Endothelial cell of umbilical vein (primary cell): ENCODE results near the gene PLEKHG4B. TPM values are rescaled to one million over a fixed set of nuclear protein-coding genes. Genes with fewer than 3 reads are reported as not detected.

Experiments
- BruUV-seq: library from RNA; stranded (reverse); fragments of 400-500 nt; replicated peaks from 2 replicates; lab custom pipeline; 2021; lab: Mats Ljungman, UMichigan
- CTCF ChIA-PET: fragments of 300-600, 350-600 bp; sonication (Branson Sonifier 250); formaldehyde crosslinking; loops from one replicate; lab custom pipeline; 2021; ENCODE audit warnings: antibody characterized with exemption, inconsistent platforms; lab: Charles Lee
- POLR2A ChIA-PET: fragments of 300-600, 350-600 bp; sonication (Branson Sonifier 250); formaldehyde crosslinking; loops from one replicate; lab custom pipeline; 2021; ENCODE audit warnings: antibody characterized with exemption, inconsistent platforms; lab: Charles Lee
- DNase-seq: peaks from one replicate; pipeline ENCODE4 v3.0.0-alpha.2; 2011; ENCODE audit warnings: low read depth, low spot score
- FAIRE-seq: peaks from 2 replicates; lab custom pipeline; 2011; peaks lifted over from hg19 to GRCh38; lab: Jason Lieb, UNC
- H2AFZ ChIP-seq: 2 replicates; pipeline ENCODE4 v1.6.0; 2012; ENCODE audit warnings: low read depth, low read length, control low read depth, inconsistent platforms
- H3K27ac ChIP-seq: 2 replicates; pipeline ENCODE4 v1.5.1; 2011; ENCODE audit warnings: low read depth, mild to moderate bottlenecking, control low read depth, low read length, moderate library complexity; ENCODE audit not compliant: insufficient read depth
- H3K27me3 ChIP-seq, 2 experiments: 2 replicates each; pipeline versions ENCODE4 v1.6.0 to v1.6.1; 2011; ENCODE audit warnings: low read length in 2 of 2, mixed read lengths in 1 of 2; ENCODE audit not compliant: control insufficient read depth in 2 of 2, insufficient read depth in 2 of 2
- H3K36me3 ChIP-seq, 2 experiments: 2 replicates in 1 of 2; 3 replicates in 1 of 2; pipeline ENCODE4 v1.5.1; 2011; ENCODE audit warnings: low read length in 2 of 2, mild to moderate bottlenecking in 1 of 2, moderate library complexity in 1 of 2; ENCODE audit not compliant: control insufficient read depth in 2 of 2, insufficient read depth in 2 of 2; ENCODE audit errors: extremely low read depth in 1 of 2
- H3K4me1 ChIP-seq: 3 replicates; pipeline ENCODE4 v1.5.1; 2011; ENCODE audit warnings: mild to moderate bottlenecking, low read length; ENCODE audit not compliant: control insufficient read depth, insufficient read depth; ENCODE audit errors: extremely low read depth
- H3K4me2 ChIP-seq: 2 replicates; pipeline ENCODE4 v1.6.1; 2011; ENCODE audit warnings: low read length, control low read depth, mixed read lengths; ENCODE audit not compliant: insufficient read depth
- H3K4me3 ChIP-seq, 3 experiments: fragments of 200-600 bp in 1 of 3; sonication (generic), shearing (Covaris generic) in 1 of 3; replicated peaks in 1 of 3; 2 replicates each; pipeline ENCODE4 v1.5.1; 2011 to 2016; ENCODE audit warnings: control low read depth in 3 of 3, low read length in 3 of 3, mild to moderate bottlenecking in 2 of 3, inconsistent platforms in 1 of 3, low read depth in 1 of 3, moderate library complexity in 1 of 3; ENCODE audit not compliant: insufficient read depth in 1 of 3
- H3K79me2 ChIP-seq: 2 replicates; pipeline ENCODE4 v1.6.0; 2012; ENCODE audit warnings: low read length, inconsistent platforms; ENCODE audit not compliant: control insufficient read depth, insufficient read depth
- H3K9ac ChIP-seq: replicated peaks from 2 replicates; pipeline ENCODE3; 2011; ENCODE audit warnings: low read length, control low read depth; ENCODE audit not compliant: insufficient read depth; ENCODE audit errors: extremely low read depth
- H3K9me1 ChIP-seq: replicated peaks from 3 replicates; pipeline ENCODE4 v1.6.0; 2011; ENCODE audit warnings: mild to moderate bottlenecking, low read length; ENCODE audit not compliant: control insufficient read depth, insufficient read depth; ENCODE audit errors: extremely low read depth
- H3K9me3 ChIP-seq: replicated peaks from 2 replicates; pipeline ENCODE4 v1.5.1; 2012; ENCODE audit warnings: low read length, inconsistent platforms; ENCODE audit not compliant: control insufficient read depth, insufficient read depth
- H4K20me1 ChIP-seq: replicated peaks from 2 replicates; pipeline ENCODE3; 2011; ENCODE audit warnings: mild to moderate bottlenecking, low read length; ENCODE audit not compliant: control insufficient read depth, insufficient read depth; ENCODE audit errors: extremely low read depth
- CTCF ChIP-seq, 2 donors: IDR thresholded peaks; 1 replicate in 1 of 2; 2 replicates in 1 of 2; pipeline ENCODE4 v1.5.1; 2011; ENCODE audit warnings: low read length in 2 of 2, mild to moderate bottlenecking in 2 of 2, moderate library complexity in 2 of 2, control low read depth in 1 of 2, inconsistent platforms in 1 of 2, low read depth in 1 of 2; ENCODE audit not compliant: insufficient read depth in 1 of 2; ENCODE audit errors: extremely low read depth in 1 of 2
- EZH2 ChIP-seq: IDR thresholded peaks from 2 replicates; pipeline ENCODE4 v1.6.1; 2012; ENCODE audit warnings: borderline replicate concordance, low read depth, mild to moderate bottlenecking, moderate library complexity, low read length, inconsistent platforms; ENCODE audit not compliant: severe bottlenecking
- FOS ChIP-seq: IDR thresholded peaks from 2 replicates; pipeline ENCODE4 v1.6.1; 2011; ENCODE audit warnings: mild to moderate bottlenecking, low read length, moderate library complexity, borderline replicate concordance; ENCODE audit not compliant: insufficient read depth
- GATA2 ChIP-seq: IDR thresholded peaks from 2 replicates; pipeline ENCODE4 v1.7.0; 2011; ENCODE audit warnings: low read depth, mild to moderate bottlenecking, moderate library complexity, mixed read lengths, low read length; ENCODE audit not compliant: insufficient read length, insufficient read depth
- MYC ChIP-seq: IDR thresholded peaks from one replicate; pipeline ENCODE4 v1.6.1; 2011; ENCODE audit warnings: mild to moderate bottlenecking, low read depth, low read length
- POLR2A ChIP-seq: IDR thresholded peaks from 2 replicates; pipeline ENCODE4 v1.6.1; 2012; ENCODE audit warnings: low read depth, mild to moderate bottlenecking, control low read depth, low read length
- POLR2AphosphoS5 ChIP-seq: IDR thresholded peaks from 2 replicates; pipeline ENCODE4 v1.6.1; 2012; ENCODE audit warnings: low read depth, mild to moderate bottlenecking, control low read depth, low read length, moderate library complexity; ENCODE audit not compliant: insufficient read depth
- dilution Hi-C: fragments of 300-500 bp; cut with MboI; formaldehyde crosslinking; loops from one replicate; pipeline ENCODE4 v1.15.0; 2019; ENCODE audit warnings: low sequenced_read_pairs; ENCODE audit not compliant: extremely low pct_ligation_motif_present
- intact Hi-C: fragments of 100-400 bp; cut with micrococcal nuclease; formaldehyde crosslinking; loops from one replicate; pipeline ENCODE4 v1.10.0; 2022
- polyA plus RNA-seq, 4 experiments: library from polyadenylated mRNA; depleted of rRNA in 3 of 4; stranded (reverse) in 3 of 4; unstranded in 1 of 4; fragments of >200 nt; gene quantifications; 2 replicates each; pipeline versions ENCODE4 v1.2.1 to v1.2.3, GENCODE V29; 2011 to 2012; ENCODE audit warnings: missing spikeins in 1 of 4
- total RNA-seq: library from RNA; stranded (reverse); gene quantifications from 2 replicates; pipeline ENCODE4 v1.2.3, GENCODE V29; 2021

Gene PLEKHG4B
- total and polyA plus RNA-seq, 2 donors (not counting 3 experiments of a cell fraction or from before 2014, with no cell fraction given) = not detected

DNA sequence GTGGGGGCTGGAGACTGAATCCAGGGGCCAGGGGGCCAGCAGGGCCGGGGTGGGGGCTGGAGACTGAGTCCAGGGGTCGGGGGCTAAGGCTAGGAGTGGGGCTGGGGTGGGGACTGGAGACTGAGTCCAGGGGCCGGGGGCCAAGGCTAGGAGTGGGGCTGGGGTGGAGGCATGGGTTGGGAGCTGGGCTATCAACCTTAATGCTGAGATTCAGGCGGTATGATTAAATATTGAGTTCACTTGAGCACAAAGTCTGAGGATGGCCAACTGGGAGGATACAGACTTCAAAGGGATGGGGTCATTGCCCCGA lies 82.3 kb downstream of the PLEKHG4B start:
- POLR2A ChIA-PET = no interaction called here
- no peak for FAIRE-seq

DNA sequence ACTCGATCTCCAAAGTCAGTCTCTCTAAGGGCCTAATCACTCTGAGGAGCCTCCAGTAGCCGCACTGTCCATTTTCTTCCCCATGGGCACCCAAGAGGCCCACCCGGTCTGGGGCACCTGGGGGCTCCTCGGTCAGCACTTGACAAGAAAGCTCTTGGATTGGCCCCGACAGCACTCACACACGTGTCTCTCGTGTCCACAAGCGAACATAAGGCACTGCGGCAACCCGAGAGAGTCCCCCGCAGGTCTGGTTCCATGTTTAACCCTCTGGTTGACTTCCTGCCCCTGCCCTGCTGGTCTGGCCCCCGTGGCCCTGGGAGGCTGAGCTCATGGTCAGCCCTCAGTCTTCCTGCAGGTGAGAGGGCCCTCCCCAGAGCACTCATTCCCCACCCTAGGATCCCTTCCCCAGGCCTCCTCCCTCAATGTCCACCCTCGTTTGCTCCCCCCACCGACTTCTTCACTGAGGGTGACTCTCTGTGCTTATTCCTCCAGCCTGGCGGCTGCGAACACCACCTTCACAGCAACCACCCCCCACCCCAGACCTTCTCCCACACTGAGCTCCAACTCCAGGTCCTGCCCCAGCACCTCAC lies 83.0 kb downstream of the PLEKHG4B start:
- no peaks in the 10 kb centered on the region for H3K9me1 ChIP-seq
- DNase-seq (no peak), FAIRE-seq (no peak)
- H2AFZ ChIP-seq = no peak overlapping the region
- H3K27ac ChIP-seq = no peak overlapping the region
- no peaks in the 10 kb centered on the region for H3K36me3 ChIP-seq
- H3K27me3 ChIP-seq = peaks cover 2 to 8% of the 10 kb centered on the region in 2 experiments
- ChIA-PET CTCF (no interaction called here), POLR2A (no interaction called here)
- H3K4me2 ChIP-seq = no peak overlapping the region
- BruUV-seq = no TSS peak
- no peaks in the 10 kb centered on the region for H3K4me1 ChIP-seq
- H3K4me3 ChIP-seq = no peak overlapping the region
- no peaks in the 10 kb centered on the region for H3K9me3 ChIP-seq
- TF ChIP-seq POLR2AphosphoS5 = no peak
- no peak for TF ChIP-seq EZH2
- TF ChIP-seq CTCF (IDR thresholded peaks at IDR 0.05; ENCODE audit: extremely low read depth in 1 of 2, insufficient read depth in 1 of 2, low read depth in 1 of 2, low read length in 2 of 2) = no peak
- TF ChIP-seq FOS = no peak
- no peak for TF ChIP-seq POLR2A
- TF ChIP-seq MYC = no peak
- no peak for TF ChIP-seq GATA2
- H4K20me1 ChIP-seq = no peaks in the 10 kb centered on the region
- intact Hi-C loops = no loop called here
- H3K9ac ChIP-seq = no peak overlapping the region
- dilution Hi-C loops = no loop called here
- no peaks in the 10 kb centered on the region for H3K79me2 ChIP-seq

More for the DNA sequence above, 82.3 kb downstream of the PLEKHG4B start:
- TF ChIP-seq FOS = no peak
- Histone ChIP-seq H3K27me3 (peaks cover 2 to 5% of the 10 kb centered on the region in 2 experiments), H3K4me2 (no peak overlapping the region), H3K79me2 (no peaks in the 10 kb centered on the region), H3K9ac (no peak overlapping the region), H3K9me3 (no peaks in the 10 kb centered on the region), H3K27ac (no peak overlapping the region), H3K4me1 (no peaks in the 10 kb centered on the region), H3K4me3 (no peak overlapping the region), H3K9me1 (no peaks in the 10 kb centered on the region), H3K36me3 (no peaks in the 10 kb centered on the region), H2AFZ (no peak overlapping the region), H4K20me1 (no peaks in the 10 kb centered on the region)
- no peak for DNase-seq
- intact Hi-C loops = no loop called here
- dilution Hi-C loops = no loop called here
- CTCF ChIA-PET = interaction anchor here (0.6 kb wide), 1 partner anchor 39 kb away, joined by 3 read pairs; no protein-coding TSS in a partner anchor
- BruUV-seq = no TSS peak
